HG03097 (cell line): ENCODE measurements around the gene ZFYVE19.
"Not testable (repeated sequence)": the region's sequence is repeated elsewhere in the genome, so short reads cannot be mapped to it uniquely, and the experiment has no call there.

ENCODE experiments used
- ATAC-seq: cut with Tn5 transposase; IDR thresholded peaks from one replicate; pipeline ENCODE4 v1.9.1; 2021; ENCODE audit not compliant: unreplicated experiment, low FRiP score

The ZFYVE19 gene

DNA sequence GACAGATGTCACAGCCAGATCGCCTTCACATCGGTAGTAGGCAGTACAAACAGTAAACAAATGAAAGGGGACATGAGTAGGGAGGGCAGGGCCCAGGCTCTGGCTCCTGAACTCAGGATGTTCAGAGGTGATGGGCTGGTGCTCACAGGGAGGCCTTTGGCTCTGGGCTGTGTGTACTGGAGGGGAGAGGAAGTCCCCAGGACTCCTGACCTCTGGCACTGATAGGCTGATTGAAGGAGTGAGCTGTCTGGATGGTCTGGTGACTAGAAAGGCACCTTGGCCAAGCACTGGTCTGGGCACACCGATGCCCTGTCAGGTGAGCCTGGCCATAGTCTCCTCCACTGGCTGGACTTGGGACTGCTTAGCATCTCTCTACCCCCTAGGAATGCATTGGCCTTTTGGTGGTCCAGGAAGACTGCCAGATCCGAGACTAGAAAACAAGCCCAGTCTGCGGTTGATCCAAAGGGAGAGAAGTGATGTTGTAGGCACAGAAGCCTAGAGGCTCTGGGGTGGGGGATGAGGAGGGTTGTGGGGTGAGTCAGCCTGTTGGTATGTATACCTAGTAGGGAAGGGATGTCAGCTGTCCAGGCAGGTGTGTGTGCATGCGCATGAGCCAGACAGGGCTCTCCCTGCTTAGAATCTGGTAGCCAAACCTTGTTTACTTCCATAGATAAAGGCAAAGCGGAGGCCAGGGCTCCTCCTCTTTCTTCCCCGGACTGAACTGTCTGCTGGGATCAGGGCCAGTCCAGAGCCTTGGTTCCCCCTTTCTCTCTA lies 38.8 kb downstream of the ZFYVE19 start:
- ATAC-seq: no peak

- ATAC-seq: no peak
Measured at GRCh38 chr15:40846841-40847222, 39.9 kb downstream of the ZFYVE19 start.

- ATAC-seq: no peak
Measured at GRCh38 chr15:40847223-40847961, 40.5 kb downstream of the ZFYVE19 start.

- ATAC-seq: no peak
Measured at GRCh38 chr15:40850576-40851112, 43.8 kb downstream of the ZFYVE19 start.

GRCh38 chr15:40852529-40852928 lies 45.6 kb downstream of the ZFYVE19 start:
- ATAC-seq: no peak

- ATAC-seq: no peak
Measured at GRCh38 chr15:40853241-40853890, 46.5 kb downstream of the ZFYVE19 start.

DNA sequence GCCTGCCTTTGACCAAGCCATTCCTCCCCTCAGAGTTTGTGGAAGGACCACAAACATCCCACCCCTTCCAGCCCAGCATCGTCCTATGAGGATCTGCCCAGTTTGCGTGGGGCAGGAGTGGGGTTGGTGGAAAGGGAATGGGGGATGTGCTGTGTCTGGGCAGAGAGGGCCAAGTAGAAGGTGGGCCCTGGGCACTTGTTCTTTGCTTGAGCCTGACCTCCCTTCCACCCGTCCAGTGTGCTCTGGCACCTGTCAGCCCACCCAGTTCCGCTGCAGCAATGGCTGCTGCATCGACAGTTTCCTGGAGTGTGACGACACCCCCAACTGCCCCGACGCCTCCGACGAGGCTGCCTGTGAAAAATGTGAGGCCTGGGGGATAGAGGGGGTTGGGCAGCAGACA lies 47.3 kb downstream of the ZFYVE19 start:
- no peak for ATAC-seq

DNA sequence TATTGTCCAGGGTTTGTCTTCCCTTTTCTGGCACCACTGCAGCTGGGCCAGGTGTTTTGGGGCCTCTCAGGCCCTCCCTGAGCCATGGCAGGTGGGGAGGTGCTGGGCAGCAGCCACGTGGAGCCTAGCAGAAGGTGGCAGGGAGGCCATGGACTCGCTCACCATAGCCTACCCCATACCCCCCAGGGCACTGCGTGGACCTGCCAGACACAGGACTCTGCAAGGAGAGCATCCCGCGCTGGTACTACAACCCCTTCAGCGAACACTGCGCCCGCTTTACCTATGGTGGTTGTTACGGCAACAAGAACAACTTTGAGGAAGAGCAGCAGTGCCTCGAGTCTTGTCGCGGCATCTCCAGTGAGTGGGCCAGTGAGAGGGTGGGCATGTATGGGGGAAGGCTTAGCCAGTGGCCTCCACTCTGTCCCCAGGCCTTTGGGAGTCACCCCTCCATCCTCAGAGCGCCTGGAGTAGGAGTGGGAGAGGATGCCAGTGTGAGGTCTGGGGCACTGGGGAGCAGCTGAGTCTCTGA lies 48.9 kb downstream of the ZFYVE19 start:
- no peak for ATAC-seq

GRCh38 chr15:40856746-40857145 lies 49.9 kb downstream of the ZFYVE19 start:
- ATAC-seq: no peak

DNA sequence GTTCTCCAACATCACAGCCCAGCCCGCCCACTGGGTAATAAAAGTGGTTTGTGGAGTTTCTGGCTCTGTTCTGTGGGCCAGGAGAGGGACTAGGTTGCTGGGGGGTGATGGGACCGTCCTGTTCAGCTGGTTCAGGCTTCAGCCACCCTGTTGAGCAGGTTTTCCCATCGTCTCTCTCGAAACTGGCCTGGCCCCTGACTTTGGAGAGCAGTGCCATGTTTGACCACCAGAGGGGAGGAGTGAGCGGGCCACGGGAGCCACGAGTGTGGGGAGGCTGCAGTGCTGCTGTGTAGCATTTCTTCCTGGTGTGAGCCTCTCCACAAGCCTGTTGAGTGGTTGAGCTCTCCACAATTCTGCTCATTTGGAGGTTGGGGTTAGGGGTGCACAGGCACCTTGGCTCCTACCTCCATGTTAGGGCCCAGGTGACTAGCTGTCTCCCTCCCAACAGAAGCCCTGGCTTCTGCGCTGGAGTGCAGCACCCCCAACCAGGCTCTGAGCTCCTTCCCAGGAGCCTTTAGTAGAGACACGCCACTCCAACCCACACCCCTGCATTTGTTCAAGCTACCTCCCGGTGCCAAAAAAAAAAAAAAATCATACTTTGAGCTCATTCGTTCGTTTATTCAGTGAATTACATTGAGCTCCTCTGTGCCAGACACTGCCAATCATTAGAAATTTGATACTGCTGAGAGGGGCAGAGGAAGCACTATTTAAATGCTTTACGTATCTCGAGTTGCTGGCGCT lies 50.9 kb downstream of the ZFYVE19 start:
- ATAC-seq: no peak

DNA sequence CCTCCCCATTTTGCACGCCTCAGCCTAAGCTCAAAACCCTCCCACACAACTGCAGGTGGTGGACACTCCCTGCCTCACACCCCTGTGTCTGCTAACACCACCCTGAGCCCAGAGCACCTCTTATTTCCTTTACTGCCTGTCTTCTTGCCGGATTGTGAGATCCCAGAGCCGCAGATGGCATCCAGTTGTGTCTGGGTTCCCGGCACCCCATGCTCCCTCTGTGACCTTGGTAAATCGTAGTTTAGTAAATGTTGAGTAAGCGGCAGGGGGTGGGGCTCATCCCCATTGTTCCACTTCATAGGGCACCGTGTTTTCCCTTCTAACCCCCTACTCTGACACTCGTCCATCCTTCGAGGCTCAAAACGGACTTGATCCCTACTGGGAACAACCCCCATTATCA lies 51.8 kb downstream of the ZFYVE19 start:
- no peak for ATAC-seq

DNA sequence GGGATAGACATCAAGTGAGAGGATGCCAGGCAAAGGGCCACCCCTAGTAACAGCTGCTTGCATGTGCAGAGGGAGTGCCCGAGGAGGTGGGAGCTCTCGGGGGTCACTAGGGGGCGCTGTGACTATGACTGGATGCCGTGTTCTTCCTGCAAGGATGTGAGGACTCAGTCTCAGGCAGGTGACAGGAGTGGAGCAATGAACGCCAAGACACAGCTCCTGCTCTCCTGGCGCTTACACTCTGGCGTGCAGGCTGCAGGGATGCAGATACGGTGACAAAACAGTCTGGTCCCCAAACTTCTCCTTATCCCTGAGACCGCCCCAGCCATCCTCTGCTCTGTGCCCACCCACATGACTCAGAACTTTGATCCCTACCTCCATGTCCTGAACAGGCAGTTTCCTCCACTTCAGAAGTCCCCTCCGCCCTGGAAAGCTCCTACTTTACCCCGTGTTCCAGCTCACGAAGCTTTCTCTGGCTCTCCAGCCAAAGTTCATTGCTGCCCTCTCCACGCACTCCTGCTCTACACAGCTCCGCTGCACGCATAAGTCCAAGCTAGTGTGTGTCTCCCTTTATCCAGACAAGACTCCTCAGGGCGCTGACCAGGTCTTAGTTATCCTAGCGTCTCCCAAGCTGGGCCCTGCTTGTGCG lies 52.4 kb downstream of the ZFYVE19 start:
- no peak for ATAC-seq

- ATAC-seq: not testable (repeated sequence)
Measured at GRCh38 chr15:40861147-40861546, 54.3 kb downstream of the ZFYVE19 start.

- no peak for ATAC-seq
Measured at GRCh38 chr15:40863660-40864270, 56.9 kb downstream of the ZFYVE19 start.
